C4-2B (cell line): ENCODE data around the gene GRB14.

Source experiments
- ZFX ChIP-seq: fragments of 450-650 bp; IDR thresholded peaks from 2 replicates; pipeline ENCODE4 v1.6.1; 2017
- TF ChIP-seq, protein P1 (sequence below): fragments of 450-650 bp; conservative IDR thresholded peaks from 2 replicates; pipeline ENCODE4 v1.5.1; 2017; ENCODE audit warnings: mild to moderate bottlenecking

DNA sequence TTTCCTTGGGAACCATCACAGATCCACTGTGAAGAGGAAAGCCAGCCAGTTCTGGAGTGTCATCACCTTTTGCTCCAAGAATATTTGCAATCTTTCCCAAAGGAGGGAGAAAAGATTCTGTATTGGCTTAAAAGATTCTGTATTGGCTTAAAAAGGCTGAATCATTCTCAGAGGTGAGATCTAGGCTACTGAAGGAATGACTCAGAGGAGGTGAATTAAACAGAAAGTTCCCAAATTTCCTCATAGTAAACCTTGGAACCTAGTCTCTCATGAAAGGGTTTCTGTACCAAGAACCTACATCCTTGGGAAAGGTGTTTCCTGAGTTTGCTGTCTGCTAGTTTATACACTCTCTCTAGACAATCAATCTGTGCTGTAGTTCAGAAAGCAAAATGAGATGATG is 34.1 kb upstream of the GRB14 start:
- TF ChIP-seq, protein P1, sequence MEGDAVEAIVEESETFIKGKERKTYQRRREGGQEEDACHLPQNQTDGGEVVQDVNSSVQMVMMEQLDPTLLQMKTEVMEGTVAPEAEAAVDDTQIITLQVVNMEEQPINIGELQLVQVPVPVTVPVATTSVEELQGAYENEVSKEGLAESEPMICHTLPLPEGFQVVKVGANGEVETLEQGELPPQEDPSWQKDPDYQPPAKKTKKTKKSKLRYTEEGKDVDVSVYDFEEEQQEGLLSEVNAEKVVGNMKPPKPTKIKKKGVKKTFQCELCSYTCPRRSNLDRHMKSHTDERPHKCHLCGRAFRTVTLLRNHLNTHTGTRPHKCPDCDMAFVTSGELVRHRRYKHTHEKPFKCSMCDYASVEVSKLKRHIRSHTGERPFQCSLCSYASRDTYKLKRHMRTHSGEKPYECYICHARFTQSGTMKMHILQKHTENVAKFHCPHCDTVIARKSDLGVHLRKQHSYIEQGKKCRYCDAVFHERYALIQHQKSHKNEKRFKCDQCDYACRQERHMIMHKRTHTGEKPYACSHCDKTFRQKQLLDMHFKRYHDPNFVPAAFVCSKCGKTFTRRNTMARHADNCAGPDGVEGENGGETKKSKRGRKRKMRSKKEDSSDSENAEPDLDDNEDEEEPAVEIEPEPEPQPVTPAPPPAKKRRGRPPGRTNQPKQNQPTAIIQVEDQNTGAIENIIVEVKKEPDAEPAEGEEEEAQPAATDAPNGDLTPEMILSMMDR, result no peak
- TF ChIP-seq ZFX, result no peak
